B cell (primary cell): Measurements from ENCODE around the gene SCN4B. TPM values are rescaled to one million over a fixed set of nuclear protein-coding genes. Genes with fewer than 3 reads are reported as not detected.

ENCODE experiments used
- ATAC-seq: fragments of 200-7000 bp; cut with Tn5 transposase; one replicate; pipeline ENCODE4 v1.10.0; 2021; ENCODE audit warnings: low read depth, mild to moderate bottlenecking, moderate number of reproducible peaks, moderate library complexity
- CTCF ChIA-PET: fragments of 350-600 bp; sonication (Branson Sonifier 250); formaldehyde crosslinking; loops from one replicate; lab custom pipeline; 2021; ENCODE audit warnings: antibody characterized with exemption, inconsistent platforms; lab: Charles Lee
- POLR2A ChIA-PET: fragments of 350-600 bp; sonication (Branson Sonifier 250); formaldehyde crosslinking; loops from one replicate; lab custom pipeline; 2021; ENCODE audit warnings: antibody characterized with exemption; lab: Charles Lee
- DNase-seq: peaks from one replicate; pipeline ENCODE4 v3.0.0; 2013
- H2AFZ ChIP-seq: 2 replicates; pipeline ENCODE4 v1.6.1; 2012; ENCODE audit warnings: mild to moderate bottlenecking, low read depth, low read length; ENCODE audit not compliant: insufficient read depth, poor library complexity, severe bottlenecking
- H3K27ac ChIP-seq, 2 donors: 1 replicate in 1 of 2; 2 replicates in 1 of 2; pipeline ENCODE4 v1.5.1; 2012 to 2013; ENCODE audit warnings: low read length in 2 of 2, mild to moderate bottlenecking in 2 of 2, moderate library complexity in 1 of 2
- H3K27me3 ChIP-seq, 4 experiments: fragments of 200-600 bp in 1 of 4; sonication (generic) in 1 of 4; replicated peaks in 1 of 4; 1 replicate in 2 of 4; 2 replicates in 2 of 4; pipeline versions ENCODE4 v1.6.1 to v1.7.0; 2013 to 2016; ENCODE audit warnings: low read length in 3 of 4, mild to moderate bottlenecking in 2 of 4, mixed read lengths in 1 of 4, moderate library complexity in 1 of 4; ENCODE audit not compliant: insufficient read depth in 4 of 4, control insufficient read depth in 3 of 4; ENCODE audit errors: control extremely low read depth in 1 of 4
- H3K36me3 ChIP-seq, 2 experiments: replicated peaks in 1 of 2; 1 replicate in 1 of 2; 2 replicates in 1 of 2; pipeline versions ENCODE4 v1.6.1 to v1.7.1; 2013; ENCODE audit warnings: low read length in 1 of 2; ENCODE audit not compliant: insufficient read depth in 2 of 2, control insufficient read depth in 1 of 2; ENCODE audit errors: control extremely low read depth in 1 of 2, extremely low read depth in 1 of 2
- H3K4me1 ChIP-seq, 2 donors: fragments of 200-600 bp in 1 of 2; sonication (generic) in 1 of 2; 1 replicate in 1 of 2; 2 replicates in 1 of 2; pipeline versions ENCODE4 v1.5.1 to v1.6.1; 2013 to 2017; ENCODE audit warnings: low read length in 2 of 2; ENCODE audit not compliant: control insufficient read depth in 2 of 2, insufficient read depth in 2 of 2
- H3K4me2 ChIP-seq: replicated peaks from 2 replicates; pipeline ENCODE3; 2012; ENCODE audit warnings: mild to moderate bottlenecking, low read depth, low read length; ENCODE audit not compliant: poor library complexity, severe bottlenecking
- H3K4me3 ChIP-seq, 5 experiments: fragments of 200-600 bp in 1 of 5; sonication (generic) in 1 of 5; 1 replicate in 3 of 5; 2 replicates in 2 of 5; pipeline versions ENCODE4 v1.5.1 to v1.7.0; 2011 to 2016; ENCODE audit warnings: low read length in 4 of 5, mild to moderate bottlenecking in 4 of 5, low read depth in 2 of 5, control low read depth in 1 of 5, moderate library complexity in 1 of 5; ENCODE audit not compliant: insufficient read depth in 1 of 5; ENCODE audit errors: control extremely low read depth in 1 of 5, extremely low read depth in 1 of 5
- H3K79me2 ChIP-seq: fragments of 200-600 bp; sonication (generic); one replicate; pipeline ENCODE4 v1.6.0; 2016; ENCODE audit warnings: low read length; ENCODE audit not compliant: control insufficient read depth, insufficient read depth
- H3K9ac ChIP-seq: fragments of 200-600 bp; sonication (generic); 2 replicates; pipeline ENCODE4 v1.6.1; 2017; ENCODE audit warnings: mild to moderate bottlenecking, low read length, moderate library complexity
- H3K9me3 ChIP-seq, 3 donors: one replicate each; pipeline versions ENCODE4 v1.6.1 to v1.7.1; 2013; ENCODE audit warnings: low read length in 2 of 3; ENCODE audit not compliant: control insufficient read depth in 2 of 3, insufficient read depth in 1 of 3; ENCODE audit errors: control extremely low read depth in 1 of 3
- H4K20me1 ChIP-seq: 2 replicates; pipeline ENCODE4 v1.6.0; 2012; ENCODE audit warnings: mild to moderate bottlenecking, low read length; ENCODE audit not compliant: insufficient read depth, control insufficient read depth, poor library complexity, severe bottlenecking
- H3K27ac Mint-ChIP-seq: one replicate; pipeline ENCODE4 v1.8.0; 2021; ENCODE audit warnings: mixed read lengths
- H3K27me3 Mint-ChIP-seq: one replicate; pipeline ENCODE4 v1.8.0; 2021; ENCODE audit warnings: mixed read lengths
- H3K4me1 Mint-ChIP-seq: one replicate; pipeline ENCODE4 v1.8.0; 2021; ENCODE audit warnings: mixed read lengths
- H3K4me3 Mint-ChIP-seq: one replicate; pipeline ENCODE4 v1.8.0; 2021; ENCODE audit warnings: mixed read lengths
- H3K9me3 Mint-ChIP-seq: one replicate; pipeline ENCODE4 v1.8.0; 2022; ENCODE audit warnings: mixed read lengths; ENCODE audit not compliant: insufficient read depth
- EZH2 ChIP-seq: IDR thresholded peaks from 2 replicates; pipeline ENCODE4 v1.6.1; 2012; ENCODE audit warnings: borderline replicate concordance, low read depth, mild to moderate bottlenecking, moderate library complexity, low read length; ENCODE audit not compliant: insufficient read depth, poor library complexity, severe bottlenecking
- WGBS: methylation state at CpG from one replicate; pipeline ENCODE4 v1.1.5; 2013; ENCODE audit warnings: missing lambda C conversion rate; ENCODE audit not compliant: insufficient coverage; 5-methylcytosine and 5-hydroxymethylcytosine counted together
- intact Hi-C: fragments of 100-400 bp; cut with micrococcal nuclease; formaldehyde crosslinking; loops from one replicate; pipeline ENCODE4 v1.10.0; 2022
- polyA plus RNA-seq: library from polyadenylated mRNA; depleted of rRNA; stranded (reverse); fragments of >200 nt; gene quantifications from 2 replicates; pipeline ENCODE4 v1.2.3, GENCODE V29; 2012
- total RNA-seq, 2 donors: library from RNA; stranded (reverse); fragments of 120-200 nt in 1 of 2; gene quantifications; 1 replicate in 1 of 2; 2 replicates in 1 of 2; pipeline versions ENCODE4 v1.2.3 to v1.2.4, GENCODE V29; 2013 to 2022
- TF ChIP-seq, protein P1 (sequence below): fragments of 200-600 bp; IDR thresholded peaks from one replicate; pipeline ENCODE4 v1.8.0; 2022; ENCODE audit warnings: antibody characterized with exemption, mild to moderate bottlenecking

Gene SCN4B
- total and polyA plus RNA-seq, 2 donors (not counting 1 experiment from before 2014, with no cell fraction given): not detected

DNA sequence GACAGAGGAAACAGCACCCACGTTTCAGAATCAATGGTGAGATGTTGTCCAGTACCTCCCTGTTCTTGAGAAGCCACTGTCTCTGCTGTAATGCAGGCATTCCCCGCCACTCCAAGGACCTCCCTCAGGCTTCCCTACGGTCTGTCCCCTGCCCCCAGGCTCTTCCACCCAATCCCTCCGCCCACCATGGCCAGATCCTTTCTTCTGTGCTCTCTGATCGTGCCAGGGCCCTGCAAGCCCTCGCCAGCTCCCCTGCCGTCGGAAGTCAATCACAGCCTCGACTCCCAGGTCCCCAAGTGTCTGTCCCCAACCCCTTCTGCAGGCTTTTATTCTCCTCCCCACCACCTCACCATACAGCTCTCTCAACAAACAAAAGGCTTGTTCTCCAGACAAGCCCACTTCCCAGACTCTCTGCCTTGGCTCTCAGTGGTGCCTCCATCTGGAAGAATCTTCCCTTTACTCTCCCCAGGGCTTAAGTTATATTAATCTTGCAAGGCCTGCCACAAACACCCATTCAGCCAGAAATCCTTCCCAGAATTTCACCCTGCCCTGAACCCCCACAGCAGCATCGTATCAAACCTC is 13.7 kb downstream of the SCN4B start:
- Histone ChIP-seq H3K9me3 (no peaks in the 10 kb centered on the region), H3K27ac (no peak overlapping the region), H3K9ac (no peak overlapping the region), H4K20me1 (no peaks in the 10 kb centered on the region), H3K4me2 (no peak overlapping the region), H3K4me1 (no peaks in the 10 kb centered on the region), H3K36me3 (no peaks in the 10 kb centered on the region), H2AFZ (no peak overlapping the region), H3K4me3 (no peak overlapping the region), H3K79me2 (no peaks in the 10 kb centered on the region), H3K27me3 (peaks cover 0 to 25% (median 5%) of the 10 kb centered on the region in 4 experiments)
- no peak for ATAC-seq
- TF ChIP-seq EZH2: no peak
- TF ChIP-seq, protein P1, sequence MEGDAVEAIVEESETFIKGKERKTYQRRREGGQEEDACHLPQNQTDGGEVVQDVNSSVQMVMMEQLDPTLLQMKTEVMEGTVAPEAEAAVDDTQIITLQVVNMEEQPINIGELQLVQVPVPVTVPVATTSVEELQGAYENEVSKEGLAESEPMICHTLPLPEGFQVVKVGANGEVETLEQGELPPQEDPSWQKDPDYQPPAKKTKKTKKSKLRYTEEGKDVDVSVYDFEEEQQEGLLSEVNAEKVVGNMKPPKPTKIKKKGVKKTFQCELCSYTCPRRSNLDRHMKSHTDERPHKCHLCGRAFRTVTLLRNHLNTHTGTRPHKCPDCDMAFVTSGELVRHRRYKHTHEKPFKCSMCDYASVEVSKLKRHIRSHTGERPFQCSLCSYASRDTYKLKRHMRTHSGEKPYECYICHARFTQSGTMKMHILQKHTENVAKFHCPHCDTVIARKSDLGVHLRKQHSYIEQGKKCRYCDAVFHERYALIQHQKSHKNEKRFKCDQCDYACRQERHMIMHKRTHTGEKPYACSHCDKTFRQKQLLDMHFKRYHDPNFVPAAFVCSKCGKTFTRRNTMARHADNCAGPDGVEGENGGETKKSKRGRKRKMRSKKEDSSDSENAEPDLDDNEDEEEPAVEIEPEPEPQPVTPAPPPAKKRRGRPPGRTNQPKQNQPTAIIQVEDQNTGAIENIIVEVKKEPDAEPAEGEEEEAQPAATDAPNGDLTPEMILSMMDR: no peak
- Mint-ChIP-seq H3K27ac (no peak overlapping the region), H3K4me1 (no peaks in the 10 kb centered on the region), H3K9me3 (no peaks in the 10 kb centered on the region), H3K27me3 (peaks cover 64% of the 10 kb centered on the region), H3K4me3 (no peak overlapping the region)
- ChIA-PET CTCF (interaction anchor here (1.1 to 1.5 kb wide), 2 partner anchors 33 to 60 kb away, joined by 3 to 5 read pairs; no protein-coding TSS in a partner anchor), POLR2A (no interaction called here)
- intact Hi-C loops: no loop called here
- DNase-seq: no peak
- WGBS: 73% methylated on average over 9 of the region's 10 CpGs

DNA sequence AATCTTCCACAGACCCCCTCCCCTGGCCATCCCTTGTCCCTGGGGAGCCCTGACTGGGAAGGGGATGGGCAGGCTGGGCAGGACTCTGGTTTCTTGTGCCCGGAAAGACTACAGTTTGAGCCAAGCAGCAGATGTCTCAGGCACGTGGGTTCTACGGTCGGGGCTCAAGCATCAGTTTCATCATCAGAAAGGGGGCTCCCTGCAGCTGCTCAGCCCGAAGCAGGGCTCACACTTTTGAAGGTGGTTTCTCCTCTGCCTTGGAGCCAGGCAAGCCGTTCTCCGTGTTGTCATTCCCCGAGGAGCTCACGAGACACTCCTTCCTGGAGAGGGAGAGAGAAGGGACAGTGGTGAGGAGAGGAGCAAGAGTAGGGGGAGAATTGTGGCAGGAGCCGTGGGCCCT is 15.8 kb downstream of the SCN4B start:
- Histone ChIP-seq H3K9me3 (no peaks in the 10 kb centered on the region), H3K9ac (no peak overlapping the region), H3K36me3 (no peaks in the 10 kb centered on the region), H2AFZ (no peak overlapping the region), H3K27me3 (peaks cover 0 to 17% (median 5%) of the 10 kb centered on the region in 4 experiments), H3K79me2 (no peaks in the 10 kb centered on the region), H3K4me2 (no peak overlapping the region), H3K4me3 (no peak overlapping the region), H3K4me1 (no peaks in the 10 kb centered on the region), H4K20me1 (no peaks in the 10 kb centered on the region), H3K27ac (no peak overlapping the region)
- ChIA-PET CTCF (no interaction called here), POLR2A (no interaction called here)
- no peaks in the 10 kb centered on the region for H3K9me3 Mint-ChIP-seq
- DNase-seq (no peak), ATAC-seq (no peak)
- 80% methylated on average over 9 of the region's 10 CpGs for WGBS
- no peak for TF ChIP-seq EZH2
- TF ChIP-seq, protein P1: no peak
- intact Hi-C loops: no loop called here
- H3K27me3 Mint-ChIP-seq: peaks cover 55% of the 10 kb centered on the region
- no peaks in the 10 kb centered on the region for H3K4me1 Mint-ChIP-seq
- no peak overlapping the region for H3K4me3 Mint-ChIP-seq
- no peak overlapping the region for H3K27ac Mint-ChIP-seq
